ENCODE data around the gene APPBP2. TPM values are rescaled to one million over a fixed set of nuclear protein-coding genes. Genes with fewer than 3 reads are reported as not detected.

APPBP2 gene
- total RNA-seq, 4 donors from 2014 or later, result 24.9 to 35.4 (median 27.9) TPM

GRCh38 chr17:60562421-60562820 is 36.4 kb upstream of the APPBP2 start:
- intact Hi-C loops (cut with DNase I), result no loop called here
- WGBS, result 74% methylated on average over 3 of the region's 3 CpGs
- no peaks in the 10 kb centered on the region for H3K27me3 ChIP-seq
- DNase-seq (ENCODE audit: extremely low spot score), result no peak
- no peak overlapping the region for H3K4me3 ChIP-seq
- H3K36me3 ChIP-seq, result no peaks in the 10 kb centered on the region
- TF ChIP-seq POLR2A (IDR thresholded peaks at IDR 0.05; ENCODE audit: low read depth) (no peak), POLR2AphosphoS5 (IDR thresholded peaks at IDR 0.05) (no peak), EP300 (IDR thresholded peaks at IDR 0.05) (no peak)
- TF ChIP-seq, protein P1, sequence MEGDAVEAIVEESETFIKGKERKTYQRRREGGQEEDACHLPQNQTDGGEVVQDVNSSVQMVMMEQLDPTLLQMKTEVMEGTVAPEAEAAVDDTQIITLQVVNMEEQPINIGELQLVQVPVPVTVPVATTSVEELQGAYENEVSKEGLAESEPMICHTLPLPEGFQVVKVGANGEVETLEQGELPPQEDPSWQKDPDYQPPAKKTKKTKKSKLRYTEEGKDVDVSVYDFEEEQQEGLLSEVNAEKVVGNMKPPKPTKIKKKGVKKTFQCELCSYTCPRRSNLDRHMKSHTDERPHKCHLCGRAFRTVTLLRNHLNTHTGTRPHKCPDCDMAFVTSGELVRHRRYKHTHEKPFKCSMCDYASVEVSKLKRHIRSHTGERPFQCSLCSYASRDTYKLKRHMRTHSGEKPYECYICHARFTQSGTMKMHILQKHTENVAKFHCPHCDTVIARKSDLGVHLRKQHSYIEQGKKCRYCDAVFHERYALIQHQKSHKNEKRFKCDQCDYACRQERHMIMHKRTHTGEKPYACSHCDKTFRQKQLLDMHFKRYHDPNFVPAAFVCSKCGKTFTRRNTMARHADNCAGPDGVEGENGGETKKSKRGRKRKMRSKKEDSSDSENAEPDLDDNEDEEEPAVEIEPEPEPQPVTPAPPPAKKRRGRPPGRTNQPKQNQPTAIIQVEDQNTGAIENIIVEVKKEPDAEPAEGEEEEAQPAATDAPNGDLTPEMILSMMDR (IDR thresholded peaks at IDR 0.05), result no peak
- H3K27ac ChIP-seq (replicated peaks in 1 of 4), result no peak overlapping the region
- no peaks in the 10 kb centered on the region for H3K4me1 ChIP-seq
- H3K9me3 ChIP-seq, result no peaks in the 10 kb centered on the region

DNA sequence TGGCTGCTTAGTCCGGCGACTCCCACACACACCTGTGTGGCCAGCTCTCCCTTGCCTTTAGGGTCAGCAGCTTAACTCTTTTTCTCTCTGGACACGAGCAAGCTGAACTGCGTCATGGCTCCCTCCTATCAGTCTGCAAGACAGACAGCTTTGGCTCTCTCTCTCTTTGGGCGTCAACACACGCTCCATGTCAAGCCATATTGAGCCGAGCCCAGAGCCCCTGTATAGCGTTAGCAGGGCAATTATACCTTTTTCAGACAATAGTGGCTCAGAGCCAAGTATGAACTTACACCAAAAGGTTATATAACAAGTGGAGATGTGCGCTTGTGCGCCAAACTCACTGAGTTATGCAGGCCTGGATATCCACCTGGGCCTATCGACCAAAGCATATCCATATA is 34.8 kb upstream of the APPBP2 start:
- TF ChIP-seq POLR2AphosphoS5 (IDR thresholded peaks at IDR 0.05), result no peak
- no peak for TF ChIP-seq EP300 (IDR thresholded peaks at IDR 0.05)
- TF ChIP-seq, protein P1 (IDR thresholded peaks at IDR 0.05), result no peak
- TF ChIP-seq POLR2A (IDR thresholded peaks at IDR 0.05; ENCODE audit: low read depth), result no peak
- DNase-seq (ENCODE audit: extremely low spot score), result no peak
- Histone ChIP-seq H3K27me3 (no peaks in the 10 kb centered on the region), H3K4me1 (no peaks in the 10 kb centered on the region), H3K27ac (replicated peaks in 1 of 4) (no peak overlapping the region), H3K36me3 (no peaks in the 10 kb centered on the region), H3K4me3 (no peak overlapping the region), H3K9me3 (no peaks in the 10 kb centered on the region)
- WGBS, result 83% methylated on average over 11 of the region's 11 CpGs
- intact Hi-C loops (cut with DNase I), result no loop called here

GRCh38 chr17:60559995-60560859 is 34.2 kb upstream of the APPBP2 start:
- Histone ChIP-seq H3K4me3 (no peak overlapping the region), H3K9me3 (no peaks in the 10 kb centered on the region), H3K27ac (replicated peaks in 1 of 4) (no peak overlapping the region), H3K36me3 (no peaks in the 10 kb centered on the region), H3K4me1 (no peaks in the 10 kb centered on the region), H3K27me3 (no peaks in the 10 kb centered on the region)
- 90% methylated on average over 22 of the region's 26 CpGs for WGBS
- TF ChIP-seq, protein P1 (IDR thresholded peaks at IDR 0.05), result no peak
- TF ChIP-seq POLR2AphosphoS5 (IDR thresholded peaks at IDR 0.05) (no peak), EP300 (IDR thresholded peaks at IDR 0.05) (no peak), POLR2A (IDR thresholded peaks at IDR 0.05; ENCODE audit: low read depth) (no peak)
- DNase-seq (ENCODE audit: extremely low spot score), result no peak
- intact Hi-C loops (cut with DNase I), result no loop called here

- Histone ChIP-seq H3K27ac (replicated peaks in 1 of 4) (no peak overlapping the region), H3K27me3 (no peaks in the 10 kb centered on the region), H3K4me3 (no peak overlapping the region), H3K4me1 (no peaks in the 10 kb centered on the region), H3K9me3 (no peaks in the 10 kb centered on the region), H3K36me3 (no peaks in the 10 kb centered on the region)
- DNase-seq (ENCODE audit: extremely low spot score), result no peak
- WGBS, result 96% methylated on average over 6 of the region's 8 CpGs
- TF ChIP-seq POLR2A (IDR thresholded peaks at IDR 0.05; ENCODE audit: low read depth) (no peak), POLR2AphosphoS5 (IDR thresholded peaks at IDR 0.05) (no peak), EP300 (IDR thresholded peaks at IDR 0.05) (no peak)
- TF ChIP-seq, protein P1 (IDR thresholded peaks at IDR 0.05), result no peak
- intact Hi-C loops (cut with DNase I), result no loop called here
Measured at GRCh38 chr17:60559659-60559994, 33.6 kb upstream of the APPBP2 start.

All from esophagus muscularis mucosa (tissue), 4 donors.